ENCODE results near the gene PPP2R2B.

- no peak for TF ChIP-seq CTCF (IDR thresholded peaks at IDR 0.05)
- TF ChIP-seq POLR2A (IDR thresholded peaks at IDR 0.05), result no peak
Observed at GRCh38 chr5:146553446-146553845, 325.1 kb downstream of the PPP2R2B start.
